NCI-H1105 (cell line): Measurements from ENCODE around the gene MEIOC.

ENCODE experiments used
- DNase-seq: peaks from one replicate; lab custom pipeline; 2025; lab: John Stamatoyannopoulos, UW

MEIOC gene

GRCh38 chr17:44708401-44709263 lies 52.4 kb downstream of the MEIOC start, which contains the start of gene DBF4B:
TSS of gene DBF4B (plus strand) at chr17:44708665. CDS start at chr17:44708821, 156 bp downstream.
- peak; percentile 59 for DNase-seq

- no peak for DNase-seq
These were observed 63.2 kb downstream of the MEIOC start for GRCh38 chr17:44719444-44719843.

GRCh38 chr17:44722254-44722653 lies 66.0 kb downstream of the MEIOC start:
- no peak for DNase-seq
